Kidney (tissue), 14 donors: Measurements from ENCODE around the gene ISOC2. TPM values are rescaled to one million over a fixed set of nuclear protein-coding genes. Genes with fewer than 3 reads are reported as not detected.

ENCODE experiments used
- DNase-seq, 5 donors: peaks; one replicate each; pipeline ENCODE4 v3.0.0-alpha.2; 2013 to 2020
- FAIRE-seq: peaks from 2 replicates; lab custom pipeline; 2012; peaks lifted over from hg19 to GRCh38; lab: Jason Lieb, UNC
- H3K27ac ChIP-seq, 2 donors: one replicate each; pipeline ENCODE4 v1.7.0; 2013; ENCODE audit warnings: low read depth in 2 of 2, low read length in 2 of 2, inconsistent platforms in 1 of 2
- H3K27me3 ChIP-seq: one replicate; pipeline ENCODE4 v1.7.1; 2013; ENCODE audit warnings: low read length, inconsistent platforms; ENCODE audit not compliant: control insufficient read depth, insufficient read depth
- H3K36me3 ChIP-seq, 3 donors: one replicate each; pipeline versions ENCODE4 v1.7.0 to v1.7.1; 2013; ENCODE audit warnings: low read length in 3 of 3, control low read depth in 1 of 3, inconsistent platforms in 1 of 3; ENCODE audit not compliant: insufficient read depth in 3 of 3, control insufficient read depth in 2 of 3
- H3K4me1 ChIP-seq, 3 donors: one replicate each; pipeline versions ENCODE4 v1.7.0 to v1.7.1; 2013; ENCODE audit warnings: low read length in 3 of 3, inconsistent platforms in 1 of 3, low read depth in 1 of 3; ENCODE audit not compliant: control insufficient read depth in 2 of 3, insufficient read depth in 2 of 3
- H3K4me3 ChIP-seq, 3 donors: one replicate each; pipeline versions ENCODE4 v1.7.0 to v1.8.1; 2013; ENCODE audit warnings: low read length in 3 of 3, control low read depth in 1 of 3, inconsistent platforms in 1 of 3
- H3K9ac ChIP-seq, 3 donors: one replicate each; pipeline versions ENCODE4 v1.7.0 to v1.7.1; 2013; ENCODE audit warnings: low read length in 3 of 3, control low read depth in 1 of 3, inconsistent platforms in 1 of 3
- H3K9me3 ChIP-seq, 3 donors: one replicate each; pipeline versions ENCODE4 v1.7.0 to v1.7.1; 2013; ENCODE audit warnings: low read length in 3 of 3, control low read depth in 1 of 3, inconsistent platforms in 1 of 3; ENCODE audit not compliant: control insufficient read depth in 2 of 3, insufficient read depth in 1 of 3
- intact Hi-C: fragments of 100-400 bp; cut with DNase I; formaldehyde crosslinking; loops from one replicate; pipeline ENCODE4 v1.11.1; 2022
- polyA plus RNA-seq: library from polyadenylated mRNA; stranded (reverse); fragments of 350-450 nt; fragmentation: Illumina TruSeq; extraction: RNeasy Lipid Tissue Mini Kit (QIAGEN cat#74804); gene quantifications from one replicate; pipeline ENCODE4 v1.2.3, GENCODE V29; 2014; ENCODE audit warnings: low read depth, low replicate concordance; ENCODE audit not compliant: insufficient read depth
- total RNA-seq: library from RNA; stranded (reverse); fragmentation: NEBNext Ultra II Directional; extraction: Animal tissue kit (Norgen Biotek cat#: 25700); gene quantifications from one replicate; pipeline ENCODE4 v1.2.1, GENCODE V29; 2021
- TF ChIP-seq, protein P1 (sequence below): IDR thresholded peaks from 3 replicates; pipeline ENCODE4 v1.5.1; 2012; ENCODE audit warnings: mild to moderate bottlenecking, moderate library complexity, borderline replicate concordance; ENCODE audit not compliant: insufficient read depth; ENCODE audit errors: extremely low read depth
- donor health status: control.
- donor health status: control.
- donor health status: control.
- donor health status: control.
- donor health status: control.
- donor health status: DM: yes; HTN: yes; CAD: no.
- donor health status: Normal renal cell carcinoma (clear cell type).

Gene ISOC2
- total and polyA plus RNA-seq, 2 donors from 2014 or later: 45.9 to 326 TPM

DNA sequence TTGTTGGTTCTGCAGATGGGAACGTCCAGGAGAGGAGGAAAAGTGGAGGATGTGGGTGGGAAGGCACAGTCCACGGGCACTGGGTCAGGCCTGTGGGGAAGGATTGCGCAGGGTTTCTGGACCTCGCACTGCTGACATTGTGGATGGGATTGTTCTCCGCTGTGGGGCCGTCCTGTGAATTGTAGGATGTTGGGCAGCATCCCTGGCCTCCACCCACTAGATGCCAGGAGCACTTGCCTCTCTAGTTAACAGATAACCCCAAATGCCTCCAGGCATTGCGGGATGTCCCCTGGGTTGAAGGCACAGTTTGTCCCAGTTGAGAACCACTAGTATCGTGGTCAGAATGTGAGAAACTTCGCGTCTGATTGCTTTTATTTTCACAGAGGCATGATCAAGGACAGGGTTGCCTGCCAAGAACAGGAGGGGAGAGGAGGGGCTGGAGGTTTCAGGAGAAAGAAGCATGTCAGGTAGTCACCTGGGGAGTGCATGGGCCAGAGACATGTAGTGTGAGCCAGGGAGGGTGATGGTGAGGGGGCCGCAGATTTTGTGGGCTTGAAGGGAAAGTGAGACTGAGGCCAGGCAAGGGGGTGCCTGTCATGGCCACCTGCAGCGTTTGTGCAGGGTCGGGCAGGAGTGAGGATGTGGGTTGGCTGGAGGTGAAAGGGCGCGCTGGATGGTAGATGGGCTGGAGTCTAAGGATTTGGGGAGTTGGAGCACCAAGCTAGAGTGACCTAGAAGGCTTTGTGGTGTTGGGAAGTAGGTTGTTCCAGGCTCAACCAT is 18.2 kb upstream of the ISOC2 start:
- FAIRE-seq (no peak), DNase-seq (no peak)
- TF ChIP-seq, protein P1, sequence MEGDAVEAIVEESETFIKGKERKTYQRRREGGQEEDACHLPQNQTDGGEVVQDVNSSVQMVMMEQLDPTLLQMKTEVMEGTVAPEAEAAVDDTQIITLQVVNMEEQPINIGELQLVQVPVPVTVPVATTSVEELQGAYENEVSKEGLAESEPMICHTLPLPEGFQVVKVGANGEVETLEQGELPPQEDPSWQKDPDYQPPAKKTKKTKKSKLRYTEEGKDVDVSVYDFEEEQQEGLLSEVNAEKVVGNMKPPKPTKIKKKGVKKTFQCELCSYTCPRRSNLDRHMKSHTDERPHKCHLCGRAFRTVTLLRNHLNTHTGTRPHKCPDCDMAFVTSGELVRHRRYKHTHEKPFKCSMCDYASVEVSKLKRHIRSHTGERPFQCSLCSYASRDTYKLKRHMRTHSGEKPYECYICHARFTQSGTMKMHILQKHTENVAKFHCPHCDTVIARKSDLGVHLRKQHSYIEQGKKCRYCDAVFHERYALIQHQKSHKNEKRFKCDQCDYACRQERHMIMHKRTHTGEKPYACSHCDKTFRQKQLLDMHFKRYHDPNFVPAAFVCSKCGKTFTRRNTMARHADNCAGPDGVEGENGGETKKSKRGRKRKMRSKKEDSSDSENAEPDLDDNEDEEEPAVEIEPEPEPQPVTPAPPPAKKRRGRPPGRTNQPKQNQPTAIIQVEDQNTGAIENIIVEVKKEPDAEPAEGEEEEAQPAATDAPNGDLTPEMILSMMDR: no peak
- H3K4me1 ChIP-seq: peaks cover 2 to 30% (median 23%) of the 10 kb centered on the region in 3 donors
- H3K9ac ChIP-seq: no peak overlapping the region
- no peaks in the 10 kb centered on the region for H3K9me3 ChIP-seq
- H3K27ac ChIP-seq: peak overlapping the region in 1 of 2 donors; percentile 43
- no peaks in the 10 kb centered on the region for H3K36me3 ChIP-seq
- intact Hi-C loops: no loop called here
- no peak overlapping the region for H3K4me3 ChIP-seq
- H3K27me3 ChIP-seq: no peaks in the 10 kb centered on the region

DNA sequence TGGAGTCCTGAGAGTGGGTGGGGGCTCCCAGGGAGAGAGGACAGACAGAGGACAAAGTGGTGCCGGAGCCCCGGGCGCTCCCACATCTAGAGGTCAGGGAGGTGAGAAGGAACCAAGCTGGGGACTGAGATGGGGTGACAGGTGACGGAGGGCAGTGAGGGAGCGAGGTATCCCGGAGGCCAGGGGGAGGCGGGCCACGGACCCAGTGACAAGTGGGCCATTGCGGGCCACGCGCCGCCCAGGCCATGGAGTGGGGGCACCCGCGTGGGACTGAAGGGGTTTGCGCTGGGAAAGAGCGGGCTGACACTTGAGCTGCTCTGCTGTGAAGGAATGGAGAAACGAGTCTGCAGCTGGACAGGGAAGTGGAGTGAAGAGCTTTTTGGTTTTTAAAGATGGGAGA is 17.6 kb upstream of the ISOC2 start:
- no peak for FAIRE-seq
- intact Hi-C loops: no loop called here
- peak overlapping the region in 1 of 2 donors; percentile 13 for H3K27ac ChIP-seq

DNA sequence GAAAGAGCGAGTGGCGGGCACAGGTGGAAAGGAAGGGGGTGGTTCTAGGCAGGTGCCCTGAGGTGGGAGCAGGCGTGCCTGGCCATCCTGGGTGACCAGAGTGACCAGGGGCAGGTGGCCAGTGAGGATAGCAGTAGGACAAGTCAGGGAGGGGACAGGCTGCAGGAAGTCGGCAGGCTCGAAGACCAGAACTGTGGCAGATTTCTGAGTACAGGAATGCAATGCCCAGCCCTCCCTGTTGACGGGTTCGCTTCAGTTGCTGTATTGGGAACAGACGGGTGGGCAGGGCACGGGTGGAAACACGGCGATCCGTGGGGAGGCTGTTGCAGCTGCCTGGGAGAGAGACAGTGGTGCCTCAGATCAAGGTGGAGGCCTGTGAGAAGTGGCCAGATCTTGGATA is 16.9 kb upstream of the ISOC2 start:
- H3K36me3 ChIP-seq: no peaks in the 10 kb centered on the region
- TF ChIP-seq, protein P1: no peak
- H3K4me1 ChIP-seq: peaks cover 2 to 31% (median 30%) of the 10 kb centered on the region in 3 donors
- H3K4me3 ChIP-seq: no peak overlapping the region
- intact Hi-C loops: no loop called here
- no peak overlapping the region for H3K9ac ChIP-seq
- DNase-seq (peak in 1 of 5 donors; percentile 72), FAIRE-seq (no peak)
- H3K27me3 ChIP-seq: no peaks in the 10 kb centered on the region
- no peak overlapping the region for H3K27ac ChIP-seq
- H3K9me3 ChIP-seq: no peaks in the 10 kb centered on the region

More for the DNA sequence above, 17.6 kb upstream of the ISOC2 start:
- no peak overlapping the region for H3K4me3 ChIP-seq
- H3K36me3 ChIP-seq: no peaks in the 10 kb centered on the region
- H3K4me1 ChIP-seq: peaks cover 2 to 30% (median 29%) of the 10 kb centered on the region in 3 donors
- DNase-seq: no peak
- H3K9ac ChIP-seq: no peak overlapping the region
- TF ChIP-seq, protein P1: no peak
- no peaks in the 10 kb centered on the region for H3K9me3 ChIP-seq
- no peaks in the 10 kb centered on the region for H3K27me3 ChIP-seq
